Sigmoid colon (tissue), 4 donors: ENCODE results near the gene UBXN10.

Source experiments
- CTCF ChIP-seq, 4 experiments: fragments of 450-650 bp in 3 of 4; fragments of 200-600 bp in 1 of 4; IDR thresholded peaks; one replicate each; pipeline ENCODE4 v1.5.1; 2016 to 2019; ENCODE audit warnings: antibody characterized with exemption in 4 of 4, mild to moderate bottlenecking in 3 of 4, moderate library complexity in 2 of 4
- EP300 ChIP-seq, 4 donors: sonication (generic); formaldehyde crosslinking; IDR thresholded peaks; one replicate each; pipeline ENCODE4 v1.6.1; 2017; ENCODE audit warnings: antibody characterized with exemption in 4 of 4
- POLR2A ChIP-seq, 2 donors: fragments of 450-650 bp; IDR thresholded peaks; one replicate each; pipeline ENCODE4 v1.6.1; 2016; ENCODE audit warnings: antibody characterized with exemption in 2 of 2, mild to moderate bottlenecking in 2 of 2, moderate library complexity in 2 of 2
- POLR2AphosphoS5 ChIP-seq, 4 donors: sonication (generic); formaldehyde crosslinking; IDR thresholded peaks; one replicate each; pipeline ENCODE4 v1.6.1; 2017; ENCODE audit warnings: antibody characterized with exemption in 4 of 4

GRCh38 chr1:20138346-20138745 lies 47.5 kb upstream of the UBXN10 start:
- TF ChIP-seq POLR2AphosphoS5 (IDR thresholded peaks at IDR 0.05) = no peak
- TF ChIP-seq CTCF (IDR thresholded peaks at IDR 0.05) = no peak
- TF ChIP-seq EP300 (IDR thresholded peaks at IDR 0.05) = no peak
- TF ChIP-seq POLR2A (IDR thresholded peaks at IDR 0.05) = no peak
